Stimulated activated CD4-positive, alpha-beta T cell treated with anti-CD3 and anti-CD28 coated beads, Interleukin-12 subunit alpha, Interleukin-12 subunit beta, amount 100 ng/mL, for 48 hours (primary cell): ENCODE measurements around the gene INSRR.

Source experiments
- DNase-seq, 3 donors: peaks; one replicate each; pipeline ENCODE4 v3.0.0-alpha.2; 2020; ENCODE audit warnings: low read depth in 2 of 3, low spot score in 1 of 3

Gene INSRR

GRCh38 chr1:156808186-156809030 is 50.5 kb downstream of the INSRR start:
- no peak for DNase-seq

- no peak for DNase-seq
These were observed 51.3 kb downstream of the INSRR start for GRCh38 chr1:156807627-156808026.

GRCh38 chr1:156806512-156807440 is 52.1 kb downstream of the INSRR start:
- no peak for DNase-seq

- no peak for DNase-seq
These were observed 53.0 kb downstream of the INSRR start for GRCh38 chr1:156805766-156806511.

GRCh38 chr1:156804572-156805243 is 54.2 kb downstream of the INSRR start:
- DNase-seq = no peak

- DNase-seq = no peak
These were observed 54.9 kb downstream of the INSRR start for GRCh38 chr1:156804026-156804425.

GRCh38 chr1:156803086-156803851 is 55.6 kb downstream of the INSRR start:
- DNase-seq = no peak

GRCh38 chr1:156802421-156802935 is 56.4 kb downstream of the INSRR start:
- no peak for DNase-seq

GRCh38 chr1:156801409-156802121 is 57.4 kb downstream of the INSRR start:
- DNase-seq = no peak

GRCh38 chr1:156797212-156797871 is 61.6 kb downstream of the INSRR start:
- DNase-seq = peak in 1 of 3 donors; percentile 59

- DNase-seq = no peak
These were observed 62.4 kb downstream of the INSRR start for GRCh38 chr1:156796340-156797097.

- no peak for DNase-seq
These were observed 63.1 kb downstream of the INSRR start for GRCh38 chr1:156795787-156796186.

GRCh38 chr1:156795374-156795733 is 63.6 kb downstream of the INSRR start:
- DNase-seq = no peak

GRCh38 chr1:156794506-156795373 is 64.2 kb downstream of the INSRR start:
- no peak for DNase-seq
